Ishikawa (cell line): Measurements from ENCODE around the gene EPB41L5.

Experiments used
- CEBPB ChIP-seq: IDR thresholded peaks from 2 replicates; pipeline ENCODE4 v1.6.1; 2012
- CREB1 ChIP-seq: IDR thresholded peaks from 2 replicates; pipeline ENCODE4 v1.6.1; 2012; ENCODE audit warnings: low read depth
- EGR1 ChIP-seq: IDR thresholded peaks from 2 replicates; pipeline ENCODE4 v1.6.1; 2012
- EP300 ChIP-seq: IDR thresholded peaks from 2 replicates; pipeline ENCODE4 v1.6.1; 2012; ENCODE audit warnings: borderline replicate concordance
- FOXM1 ChIP-seq: IDR thresholded peaks from 2 replicates; pipeline ENCODE4 v1.6.1; 2012; ENCODE audit warnings: low read depth, borderline replicate concordance
- NFIC ChIP-seq: IDR thresholded peaks from 2 replicates; pipeline ENCODE4 v1.6.1; 2012
- RAD21 ChIP-seq: IDR thresholded peaks from 2 replicates; pipeline ENCODE4 v1.6.1; 2012; ENCODE audit warnings: low read depth
- REST ChIP-seq: IDR thresholded peaks from 2 replicates; pipeline ENCODE4 v1.6.1; 2012; ENCODE audit warnings: low read depth, mild to moderate bottlenecking
- TAF1 ChIP-seq: IDR thresholded peaks from 2 replicates; pipeline ENCODE4 v1.6.1; 2012; ENCODE audit warnings: low read depth, mild to moderate bottlenecking
- TCF12 ChIP-seq: IDR thresholded peaks from 2 replicates; pipeline ENCODE4 v1.6.1; 2012; ENCODE audit warnings: low read depth
- TEAD4 ChIP-seq: IDR thresholded peaks from 2 replicates; pipeline ENCODE4 v1.6.1; 2012
- YY1 ChIP-seq: IDR thresholded peaks from 2 replicates; pipeline ENCODE4 v1.6.1; 2012; ENCODE audit warnings: low read depth
- ZBTB7A ChIP-seq: IDR thresholded peaks from 2 replicates; pipeline ENCODE4 v1.6.1; 2012; ENCODE audit warnings: low read depth
- TF ChIP-seq, protein P1 (sequence below): IDR thresholded peaks from 2 replicates; pipeline ENCODE4 v1.6.1; 2012
- TF ChIP-seq, protein P2 (sequence below): IDR thresholded peaks from 2 replicates; pipeline ENCODE4 v1.6.1; 2012

EPB41L5 gene

DNA sequence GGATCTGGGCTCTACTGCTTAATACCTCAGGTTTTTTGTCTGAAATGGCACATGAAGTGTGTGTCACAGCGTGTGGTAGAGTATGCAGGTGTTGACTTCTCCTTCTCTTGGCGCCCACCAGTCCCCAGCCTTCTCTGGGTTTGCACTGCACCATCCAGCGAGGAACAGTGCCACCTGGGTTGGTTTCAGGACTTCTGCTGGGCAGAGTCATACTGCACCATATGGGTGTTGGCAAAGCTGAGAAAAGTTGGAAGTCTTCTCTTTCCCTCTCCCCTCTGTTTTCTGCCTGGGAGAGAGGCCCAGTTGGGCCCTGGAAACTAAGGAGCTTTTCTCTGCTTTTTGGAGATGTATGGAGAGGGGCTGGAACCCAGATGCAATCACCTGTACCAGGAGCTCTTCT lies 166.5 kb downstream of the EPB41L5 start:
- TF ChIP-seq YY1 (no peak), TCF12 (no peak), REST (no peak), TEAD4 (no peak), NFIC (no peak), RAD21 (no peak), ZBTB7A (no peak), EP300 (no peak), CEBPB (no peak), CREB1 (no peak), TAF1 (no peak), FOXM1 (no peak)
- TF ChIP-seq, protein P1, sequence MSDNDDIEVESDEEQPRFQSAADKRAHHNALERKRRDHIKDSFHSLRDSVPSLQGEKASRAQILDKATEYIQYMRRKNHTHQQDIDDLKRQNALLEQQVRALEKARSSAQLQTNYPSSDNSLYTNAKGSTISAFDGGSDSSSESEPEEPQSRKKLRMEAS = no peak
- TF ChIP-seq, protein P2, sequence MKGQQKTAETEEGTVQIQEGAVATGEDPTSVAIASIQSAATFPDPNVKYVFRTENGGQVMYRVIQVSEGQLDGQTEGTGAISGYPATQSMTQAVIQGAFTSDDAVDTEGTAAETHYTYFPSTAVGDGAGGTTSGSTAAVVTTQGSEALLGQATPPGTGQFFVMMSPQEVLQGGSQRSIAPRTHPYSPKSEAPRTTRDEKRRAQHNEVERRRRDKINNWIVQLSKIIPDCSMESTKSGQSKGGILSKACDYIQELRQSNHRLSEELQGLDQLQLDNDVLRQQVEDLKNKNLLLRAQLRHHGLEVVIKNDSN = no peak

- TF ChIP-seq, protein P2 = no peak
- no peak for TF ChIP-seq EP300
- no peak for TF ChIP-seq TCF12
Measured at GRCh38 chr2:120180066-120180465, 167.2 kb downstream of the EPB41L5 start.

DNA sequence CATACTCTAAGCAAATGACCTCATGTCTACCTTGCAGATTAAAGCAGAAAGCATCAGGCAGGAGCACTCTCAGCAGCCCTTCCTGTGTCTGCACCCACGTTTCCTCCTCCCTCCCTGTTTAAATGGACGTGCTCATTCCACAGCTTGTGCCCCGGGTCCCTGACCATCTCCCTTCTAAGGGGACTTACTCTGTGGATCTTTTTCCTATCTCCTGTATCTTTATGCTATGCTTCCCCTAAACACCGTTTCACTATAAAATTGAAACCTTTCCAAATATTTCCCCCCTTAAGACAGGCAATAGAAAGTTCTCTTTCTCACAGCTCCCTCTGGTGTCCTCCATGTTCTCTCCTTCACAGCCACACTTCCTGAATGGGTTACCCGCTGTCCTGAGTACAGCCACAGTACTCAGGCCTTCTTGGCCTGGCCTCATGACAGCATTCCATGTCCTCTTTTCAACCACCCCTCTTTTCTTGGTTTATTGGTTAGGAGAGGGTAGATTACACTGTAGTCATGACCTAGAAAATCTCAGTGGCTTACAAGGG lies 169.2 kb downstream of the EPB41L5 start:
- TF ChIP-seq CREB1 (no peak), EP300 (no peak), REST (no peak), EGR1 (no peak), TEAD4 (no peak), YY1 (no peak), TCF12 (no peak), CEBPB (no peak), TAF1 (no peak), NFIC (no peak)
- TF ChIP-seq, protein P1 = no peak

- TF ChIP-seq FOXM1 (no peak), NFIC (no peak)
- TF ChIP-seq, protein P2 = no peak
Measured at GRCh38 chr2:120189189-120189588, 176.3 kb downstream of the EPB41L5 start.

DNA sequence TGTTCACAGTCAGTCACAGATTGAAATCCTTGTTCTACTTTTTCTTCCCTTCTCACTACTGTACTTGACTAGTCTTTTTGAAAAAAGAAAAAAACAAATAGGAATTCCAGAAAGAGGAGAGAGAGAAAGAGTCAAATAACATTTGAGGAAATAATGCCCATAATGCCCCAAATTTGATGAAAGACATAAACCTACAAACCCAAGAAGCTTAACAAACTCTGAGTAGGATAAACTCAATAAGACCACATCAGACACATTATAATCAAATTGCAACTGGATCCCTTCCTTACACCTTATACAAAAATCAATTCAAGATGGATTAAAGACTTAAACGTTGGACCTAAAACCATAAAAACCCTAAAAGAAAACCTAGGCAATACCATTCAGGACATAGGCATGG lies 179.4 kb downstream of the EPB41L5 start:
- TF ChIP-seq FOXM1 (no peak), RAD21 (no peak), EGR1 (no peak), NFIC (no peak), REST (no peak), CREB1 (no peak), TAF1 (no peak), TEAD4 (no peak), EP300 (no peak), CEBPB (no peak), ZBTB7A (no peak), TCF12 (no peak), YY1 (no peak)
- TF ChIP-seq, protein P2 = no peak
- TF ChIP-seq, protein P1 = no peak
